IMR-90 (cell line): Measurements from ENCODE around the gene NECTIN4.

Source experiments
- CEBPB ChIP-seq: IDR thresholded peaks from 2 replicates; pipeline ENCODE4 v1.6.1; 2012; ENCODE audit warnings: low read depth, low read length, improper control_type of control experiment
- NFE2L2 ChIP-seq: fragments of 150-350 bp; IDR thresholded peaks from 2 replicates; pipeline ENCODE4 v1.6.1; 2016; ENCODE audit warnings: low read depth, mild to moderate bottlenecking, low read length
- POLR2A ChIP-seq: IDR thresholded peaks from 2 replicates; pipeline ENCODE4 v1.6.1; 2012; ENCODE audit warnings: mild to moderate bottlenecking, low read depth, low read length
- RFX5 ChIP-seq: IDR thresholded peaks from 2 replicates; pipeline ENCODE4 v1.8.0; 2012; ENCODE audit warnings: low read depth, mild to moderate bottlenecking, low read length, moderate library complexity
- TF ChIP-seq, protein P1 (sequence below): fragments of 150-350 bp; IDR thresholded peaks from 2 replicates; pipeline ENCODE4 v1.6.1; 2017; ENCODE audit warnings: mild to moderate bottlenecking, antibody characterized with exemption, low read length, low read depth
- TF ChIP-seq, protein P2 (sequence below): conservative IDR thresholded peaks from 2 replicates; pipeline ENCODE4 v1.5.1; 2012; ENCODE audit warnings: mild to moderate bottlenecking, low read depth, low read length, improper control_type of control experiment
- TF ChIP-seq, protein P3 (sequence below): fragments of 150-350 bp; IDR thresholded peaks from 2 replicates; pipeline ENCODE4 v1.6.1; 2016; ENCODE audit warnings: low read depth, mild to moderate bottlenecking, low read length, moderate library complexity, borderline replicate concordance

DNA sequence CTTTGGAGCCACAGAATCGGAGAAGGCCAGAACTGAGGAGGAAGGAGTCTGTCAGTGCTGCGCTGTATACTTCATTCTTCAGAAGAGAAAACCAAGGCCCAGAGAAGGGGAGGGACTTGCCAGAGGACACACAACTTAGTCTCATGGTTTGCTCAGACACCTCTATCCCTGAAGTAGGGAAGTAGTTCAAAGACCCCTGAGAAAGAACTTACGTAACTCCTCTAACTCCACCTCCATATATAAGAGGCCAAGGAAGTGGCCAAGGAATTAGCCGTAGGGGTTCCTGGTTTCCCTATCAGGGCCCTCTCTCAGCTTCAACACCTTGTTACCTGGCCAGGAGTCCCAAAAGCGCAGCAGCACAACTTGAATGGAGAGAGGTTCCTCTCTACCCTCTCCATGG is 580 bp upstream of the NECTIN4 start:
- TF ChIP-seq, protein P1, sequence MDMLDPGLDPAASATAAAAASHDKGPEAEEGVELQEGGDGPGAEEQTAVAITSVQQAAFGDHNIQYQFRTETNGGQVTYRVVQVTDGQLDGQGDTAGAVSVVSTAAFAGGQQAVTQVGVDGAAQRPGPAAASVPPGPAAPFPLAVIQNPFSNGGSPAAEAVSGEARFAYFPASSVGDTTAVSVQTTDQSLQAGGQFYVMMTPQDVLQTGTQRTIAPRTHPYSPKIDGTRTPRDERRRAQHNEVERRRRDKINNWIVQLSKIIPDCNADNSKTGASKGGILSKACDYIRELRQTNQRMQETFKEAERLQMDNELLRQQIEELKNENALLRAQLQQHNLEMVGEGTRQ = no peak
- TF ChIP-seq, protein P2, sequence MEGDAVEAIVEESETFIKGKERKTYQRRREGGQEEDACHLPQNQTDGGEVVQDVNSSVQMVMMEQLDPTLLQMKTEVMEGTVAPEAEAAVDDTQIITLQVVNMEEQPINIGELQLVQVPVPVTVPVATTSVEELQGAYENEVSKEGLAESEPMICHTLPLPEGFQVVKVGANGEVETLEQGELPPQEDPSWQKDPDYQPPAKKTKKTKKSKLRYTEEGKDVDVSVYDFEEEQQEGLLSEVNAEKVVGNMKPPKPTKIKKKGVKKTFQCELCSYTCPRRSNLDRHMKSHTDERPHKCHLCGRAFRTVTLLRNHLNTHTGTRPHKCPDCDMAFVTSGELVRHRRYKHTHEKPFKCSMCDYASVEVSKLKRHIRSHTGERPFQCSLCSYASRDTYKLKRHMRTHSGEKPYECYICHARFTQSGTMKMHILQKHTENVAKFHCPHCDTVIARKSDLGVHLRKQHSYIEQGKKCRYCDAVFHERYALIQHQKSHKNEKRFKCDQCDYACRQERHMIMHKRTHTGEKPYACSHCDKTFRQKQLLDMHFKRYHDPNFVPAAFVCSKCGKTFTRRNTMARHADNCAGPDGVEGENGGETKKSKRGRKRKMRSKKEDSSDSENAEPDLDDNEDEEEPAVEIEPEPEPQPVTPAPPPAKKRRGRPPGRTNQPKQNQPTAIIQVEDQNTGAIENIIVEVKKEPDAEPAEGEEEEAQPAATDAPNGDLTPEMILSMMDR = no peak
- no peak for TF ChIP-seq CEBPB
- TF ChIP-seq NFE2L2 = no peak
- TF ChIP-seq, protein P3, sequence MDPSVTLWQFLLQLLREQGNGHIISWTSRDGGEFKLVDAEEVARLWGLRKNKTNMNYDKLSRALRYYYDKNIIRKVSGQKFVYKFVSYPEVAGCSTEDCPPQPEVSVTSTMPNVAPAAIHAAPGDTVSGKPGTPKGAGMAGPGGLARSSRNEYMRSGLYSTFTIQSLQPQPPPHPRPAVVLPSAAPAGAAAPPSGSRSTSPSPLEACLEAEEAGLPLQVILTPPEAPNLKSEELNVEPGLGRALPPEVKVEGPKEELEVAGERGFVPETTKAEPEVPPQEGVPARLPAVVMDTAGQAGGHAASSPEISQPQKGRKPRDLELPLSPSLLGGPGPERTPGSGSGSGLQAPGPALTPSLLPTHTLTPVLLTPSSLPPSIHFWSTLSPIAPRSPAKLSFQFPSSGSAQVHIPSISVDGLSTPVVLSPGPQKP = no peak
- no peak for TF ChIP-seq POLR2A
- no peak for TF ChIP-seq RFX5
